HUDEP-2 (cell line): ENCODE measurements around the gene SPAG16.

Experiments used
- DNase-seq, 76 experiments: peaks; one replicate each; lab custom pipeline; 2025; ENCODE audit not compliant: unreplicated experiment in 76 of 76; lab: John Stamatoyannopoulos, UW

Gene SPAG16

DNA sequence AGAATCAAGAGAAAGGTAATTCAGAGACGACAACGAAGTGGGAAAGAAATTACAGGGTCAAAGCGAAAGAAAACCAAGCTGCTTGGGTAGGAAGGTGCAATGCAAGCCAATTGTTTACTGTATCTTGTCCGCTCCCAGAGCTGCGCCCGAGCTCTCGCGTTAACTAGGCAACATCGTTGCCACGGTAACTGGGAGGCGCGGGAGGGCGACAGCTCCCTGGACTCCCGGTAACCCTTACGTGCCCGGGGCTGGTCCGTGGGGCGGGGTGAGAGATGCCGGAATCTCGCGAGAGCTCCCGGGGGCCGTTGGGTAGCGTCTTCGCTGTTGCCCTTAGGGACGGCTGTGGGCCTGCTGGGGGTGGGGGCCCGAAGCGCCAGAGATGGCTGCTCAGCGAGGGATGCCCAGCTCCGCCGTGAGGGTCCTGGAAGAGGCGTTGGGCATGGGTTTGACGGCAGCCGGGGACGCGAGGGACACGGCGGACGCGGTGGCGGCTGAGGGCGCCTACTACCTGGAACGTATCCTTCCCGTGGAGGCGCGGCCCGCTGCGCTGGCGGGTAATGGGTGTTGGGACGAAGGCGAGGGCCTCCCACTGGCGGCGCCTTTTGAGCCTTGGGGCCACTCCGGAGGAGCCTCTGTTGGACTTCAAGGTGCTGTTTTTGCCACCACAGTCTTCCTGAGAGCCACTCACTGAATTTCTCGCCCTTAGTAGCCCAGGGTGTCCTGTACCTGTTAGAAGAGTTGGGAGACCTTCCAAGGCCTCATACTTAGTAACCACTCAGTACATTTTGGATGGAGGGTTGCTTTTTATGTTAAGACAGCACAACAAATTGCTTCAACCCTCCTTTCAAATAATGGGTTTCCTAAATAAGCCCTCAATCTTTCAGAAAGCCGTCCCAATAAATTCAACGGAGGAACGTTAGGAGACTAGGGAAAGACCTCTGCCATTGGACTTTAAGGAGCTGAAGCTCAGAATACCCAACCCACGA, at the start of gene SPAG16:
Gene SPAG16 (plus strand): TSS at position 360 of the 986 bp plus-strand sequence.
- DNase-seq, result peak in 66 of 76 experiments; percentile 33 to 97 (median 92)

DNA sequence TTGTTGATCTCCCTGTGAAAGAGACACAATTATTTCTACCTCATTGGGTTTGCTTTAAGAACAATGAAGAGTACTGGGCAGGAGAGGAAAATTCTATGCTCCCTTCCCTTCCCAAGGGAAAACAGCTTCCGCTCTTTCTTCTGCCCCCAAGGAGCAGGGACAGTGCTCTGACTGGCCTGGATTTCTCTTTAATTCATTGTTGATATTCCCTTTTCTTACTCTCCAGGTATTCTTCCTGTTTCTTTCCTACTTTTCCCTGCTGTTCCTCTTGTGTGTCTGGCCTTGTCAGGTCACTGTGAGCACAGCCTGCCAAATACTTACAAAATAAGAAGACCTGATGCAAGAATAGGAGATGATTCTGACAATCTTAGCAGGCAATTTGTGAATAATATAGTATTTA, 49.6 kb upstream of the SPAG16 start:
- DNase-seq, result no peak

DNA sequence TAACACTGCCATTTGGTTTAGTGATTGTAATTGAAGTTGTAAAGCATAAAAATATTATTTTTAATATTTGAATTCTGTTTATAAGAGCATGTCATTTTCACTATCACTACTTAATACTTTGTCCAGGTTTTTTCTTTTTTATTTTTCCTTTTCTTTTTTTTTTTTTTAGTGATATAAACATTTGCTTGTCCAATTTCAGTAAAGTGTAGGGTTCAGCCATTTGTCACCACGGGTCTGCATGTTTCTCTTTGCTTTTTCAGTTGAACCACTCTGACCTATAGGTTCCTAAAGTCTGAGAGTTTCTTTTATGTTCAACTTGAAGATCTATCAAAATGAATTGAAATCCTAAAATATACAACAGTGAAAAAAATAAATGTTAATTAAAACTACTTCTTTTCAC, 48.5 kb upstream of the SPAG16 start:
- no peak for DNase-seq

DNA sequence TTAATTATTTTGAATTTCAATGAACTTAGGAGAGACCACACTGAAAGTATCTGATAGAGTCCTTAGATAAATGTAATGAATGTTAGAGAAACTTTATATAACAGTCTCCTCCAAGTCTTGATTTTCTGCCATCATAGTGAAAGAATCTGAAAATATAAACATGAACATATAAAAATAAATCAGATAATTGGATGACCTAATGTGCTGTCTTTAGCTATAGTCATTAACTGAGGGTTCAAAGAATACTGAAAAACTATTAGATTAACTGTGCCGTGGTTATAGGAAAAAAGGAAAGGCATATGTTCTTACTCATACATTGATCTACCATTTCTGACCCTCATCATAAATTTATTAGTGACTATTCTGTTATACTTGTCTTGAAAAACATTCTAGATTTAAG, 47.0 kb upstream of the SPAG16 start:
- DNase-seq, result no peak

DNA sequence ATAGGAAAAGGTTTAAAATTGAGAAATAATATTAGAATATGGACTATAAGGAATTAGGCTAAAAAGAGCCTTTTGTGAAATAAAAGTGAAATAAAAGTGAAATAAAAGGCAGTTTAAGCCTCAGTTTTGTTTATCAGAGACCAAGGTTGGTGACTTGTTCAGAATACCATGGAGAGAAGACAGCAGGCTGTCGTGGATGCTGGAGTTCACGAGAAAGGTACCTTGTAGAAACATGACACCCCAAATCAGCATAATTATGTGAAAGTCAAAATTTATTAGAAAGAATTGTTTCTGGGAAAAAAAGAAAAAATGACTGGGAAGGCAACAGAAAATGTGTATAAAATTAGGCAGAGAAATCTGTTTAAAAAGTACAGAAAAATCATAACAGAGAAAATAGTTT, 46.5 kb upstream of the SPAG16 start:
- DNase-seq, result no peak

DNA sequence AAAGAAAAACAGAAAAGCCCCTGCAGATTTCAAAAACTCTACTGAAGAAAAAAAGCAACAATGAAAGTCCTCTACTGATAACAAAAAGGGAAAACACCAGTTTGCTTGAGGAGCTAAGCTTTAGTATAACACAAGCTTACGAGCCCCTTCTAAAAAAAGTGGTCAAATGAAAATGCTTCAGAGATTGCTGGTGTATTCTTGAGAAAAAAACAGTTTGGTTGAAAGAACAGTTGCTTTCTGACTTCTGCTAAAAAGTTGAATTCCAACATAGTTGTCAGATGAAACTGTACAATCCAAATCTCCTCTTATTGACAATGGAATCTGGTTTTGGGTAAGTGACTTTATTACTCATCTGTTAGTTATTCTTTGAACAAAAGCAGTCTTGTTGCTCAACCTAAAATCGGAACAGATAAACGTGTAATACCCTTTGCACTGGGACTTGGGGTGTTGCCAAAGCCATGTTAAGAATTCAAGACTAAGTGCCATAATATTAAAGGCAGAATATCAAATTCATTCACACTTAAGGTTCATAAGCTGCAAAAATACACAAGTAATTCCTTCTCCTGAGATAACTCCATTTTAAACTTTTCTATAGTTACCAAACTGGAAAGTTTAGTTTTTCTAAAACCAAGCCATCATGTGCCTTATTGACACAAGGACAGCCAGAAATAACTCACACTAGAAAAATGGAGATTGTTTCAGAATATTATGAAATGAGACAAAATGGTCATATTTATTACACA, 45.3 kb upstream of the SPAG16 start:
- DNase-seq, result no peak

DNA sequence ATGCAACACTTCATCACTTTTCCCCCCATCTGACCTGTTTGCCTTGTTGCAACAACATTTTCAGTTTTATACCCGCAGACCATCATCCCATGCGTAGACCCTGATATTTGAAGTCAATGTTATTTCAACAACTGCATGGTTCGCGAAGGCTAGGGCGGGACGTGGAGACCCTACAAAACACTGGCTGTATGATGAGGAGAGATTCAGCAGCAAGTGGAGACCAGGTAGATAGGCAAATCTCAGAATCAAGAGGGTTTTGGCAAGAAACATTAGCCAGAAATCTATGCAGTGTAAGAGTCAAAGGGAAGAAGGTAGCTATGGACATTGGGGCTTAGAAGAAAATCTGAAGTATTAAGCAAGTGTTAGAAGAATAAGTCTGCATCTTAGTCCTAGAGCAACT, 42.4 kb upstream of the SPAG16 start:
- DNase-seq, result no peak

DNA sequence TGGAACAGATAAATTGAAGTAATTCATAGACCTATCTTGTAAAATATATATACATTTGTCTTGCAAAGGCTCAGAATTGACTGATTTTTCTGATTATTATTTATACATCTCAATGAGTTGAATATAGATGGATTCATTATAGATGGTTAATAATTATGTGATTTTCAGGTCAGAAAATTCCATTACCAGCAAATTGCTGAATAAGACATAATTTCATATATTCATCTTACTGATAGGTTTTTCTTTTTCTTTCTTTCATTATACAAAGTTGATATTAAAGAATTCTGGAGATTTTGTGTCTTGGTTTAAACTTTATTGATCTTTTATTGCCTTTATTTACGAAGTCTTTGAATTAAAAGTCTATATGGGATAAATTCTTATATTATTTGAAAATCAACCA, 41.6 kb upstream of the SPAG16 start:
- DNase-seq, result no peak

DNA sequence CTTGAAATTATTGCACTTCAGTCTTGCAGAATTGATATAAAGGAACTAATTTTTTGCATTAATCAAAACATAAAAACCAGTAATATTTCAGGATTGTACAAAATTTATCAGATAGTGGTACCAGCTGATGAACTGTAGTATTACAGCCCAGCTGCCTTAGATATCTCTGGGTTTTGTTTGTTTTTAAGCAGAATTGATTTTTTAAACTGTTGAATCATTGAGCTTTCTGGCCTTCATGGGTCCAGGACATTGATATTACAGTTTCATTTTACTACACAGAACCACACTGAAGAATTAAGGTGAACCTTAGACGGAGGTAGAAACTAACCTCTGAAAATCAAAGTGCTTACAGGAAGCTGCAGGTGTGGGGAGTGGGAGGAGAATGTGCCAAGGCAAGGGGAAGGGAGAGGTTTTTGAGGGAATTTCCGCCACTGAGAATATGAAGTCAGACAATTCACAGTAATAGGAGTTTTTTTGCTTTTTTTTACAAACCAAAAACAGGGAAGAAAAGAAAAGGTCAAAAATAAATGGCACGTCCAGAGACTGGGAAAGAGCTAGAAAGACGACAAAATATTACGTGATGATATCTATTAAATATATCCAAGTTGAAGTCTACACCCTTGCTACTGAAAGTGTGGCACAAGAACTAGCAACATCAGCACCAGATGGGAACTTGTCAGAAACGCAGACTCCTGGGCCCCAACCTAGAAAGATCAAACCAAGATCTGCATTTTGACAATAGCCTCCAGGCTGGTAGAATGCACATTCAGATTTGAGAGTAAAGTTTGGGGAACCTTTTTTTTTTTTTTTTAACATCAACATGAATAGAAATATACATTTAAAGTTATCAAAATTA, 40.8 kb upstream of the SPAG16 start:
- DNase-seq, result no peak

DNA sequence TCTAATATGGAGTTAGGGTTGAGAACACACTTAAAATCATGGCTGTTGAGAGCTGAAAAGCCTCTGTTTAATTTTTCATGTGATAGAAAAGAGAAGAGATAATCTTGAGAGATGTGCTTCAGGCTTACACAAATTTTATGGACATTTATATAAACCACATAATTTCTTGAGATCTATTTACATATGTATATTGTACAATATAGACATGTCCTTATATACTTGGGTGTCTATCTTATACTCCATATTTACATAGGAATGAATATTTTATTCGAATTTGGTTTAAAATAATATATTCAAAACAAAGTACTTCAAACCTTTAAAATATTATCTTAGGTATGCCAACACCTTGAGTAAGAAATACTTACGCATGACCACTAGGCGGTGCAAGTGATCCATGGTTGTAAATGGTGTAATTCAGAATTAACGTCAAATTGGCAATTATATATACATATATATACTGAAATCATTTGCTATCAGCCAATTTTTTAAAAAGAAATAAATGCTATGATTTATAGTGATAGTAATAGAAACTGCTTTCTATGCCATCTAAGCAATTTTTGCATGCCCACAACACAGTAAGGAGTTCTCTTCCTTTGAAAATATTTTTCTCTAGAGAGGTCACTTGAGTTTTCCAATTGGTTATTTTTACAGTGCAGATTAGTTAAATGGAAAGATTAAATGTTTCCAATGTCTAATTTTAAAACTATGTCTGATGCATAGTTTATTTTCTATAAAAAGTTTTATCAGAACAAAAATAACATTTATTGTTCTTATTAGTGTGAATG, 37.6 kb upstream of the SPAG16 start:
- peak in 31 of 76 experiments; percentile 1 to 41 (median 13) for DNase-seq

DNA sequence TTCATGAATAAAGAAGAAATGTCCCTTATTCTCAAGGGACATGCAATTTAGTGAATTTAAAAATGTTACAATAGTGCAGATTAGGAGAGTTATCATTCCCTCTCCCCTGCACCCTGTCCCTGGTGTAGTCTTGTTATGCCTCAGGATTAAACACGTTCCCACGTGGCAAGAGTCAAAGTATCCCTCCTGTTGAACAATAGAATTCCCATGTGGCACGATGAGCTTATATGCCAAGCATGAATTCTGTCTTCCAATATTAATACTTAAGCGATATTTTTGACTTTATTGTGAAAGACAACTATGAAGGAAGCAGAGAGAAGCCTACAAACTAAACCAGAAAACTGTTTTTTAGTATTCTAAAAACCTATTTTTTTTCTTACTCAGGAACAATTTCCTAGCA, 36.7 kb upstream of the SPAG16 start:
- no peak for DNase-seq

DNA sequence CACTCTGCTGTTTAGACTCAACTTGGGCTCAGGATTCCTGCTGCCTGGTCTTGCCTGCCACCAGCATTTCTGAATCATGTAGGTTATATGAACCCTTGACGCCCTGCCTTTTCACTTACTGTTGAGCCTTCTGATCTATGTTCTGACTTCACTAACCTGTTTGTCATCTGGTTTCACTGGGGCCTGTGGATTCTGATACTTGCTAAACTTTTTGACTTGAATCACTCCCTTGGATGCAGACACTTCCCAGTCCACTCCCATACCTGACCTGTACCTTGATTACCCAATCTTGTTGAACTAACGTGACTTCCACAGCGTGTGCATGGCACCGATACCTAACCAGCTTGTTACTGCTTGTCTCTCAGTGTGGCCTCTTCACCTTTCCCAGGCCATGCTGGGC, 35.6 kb upstream of the SPAG16 start:
- no peak for DNase-seq

DNA sequence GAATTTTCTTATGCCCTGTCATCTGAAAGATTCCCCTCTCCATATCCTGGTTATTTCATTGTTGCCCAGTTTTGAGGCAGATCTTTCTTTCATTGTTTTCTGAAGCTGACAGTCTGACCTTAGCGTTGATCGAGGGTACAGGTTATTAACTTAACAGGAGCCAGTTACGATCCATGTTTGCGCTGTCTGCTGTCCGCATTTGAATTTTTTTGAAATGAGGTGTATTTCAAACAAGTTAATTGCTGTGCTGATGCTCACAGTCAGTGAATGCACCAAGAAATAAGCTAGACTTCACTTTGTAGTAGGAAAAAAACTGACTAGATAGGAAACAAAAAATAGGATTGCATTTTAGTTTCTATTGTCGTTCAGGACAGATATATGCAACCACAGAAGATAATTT, 34.8 kb upstream of the SPAG16 start:
- no peak for DNase-seq

DNA sequence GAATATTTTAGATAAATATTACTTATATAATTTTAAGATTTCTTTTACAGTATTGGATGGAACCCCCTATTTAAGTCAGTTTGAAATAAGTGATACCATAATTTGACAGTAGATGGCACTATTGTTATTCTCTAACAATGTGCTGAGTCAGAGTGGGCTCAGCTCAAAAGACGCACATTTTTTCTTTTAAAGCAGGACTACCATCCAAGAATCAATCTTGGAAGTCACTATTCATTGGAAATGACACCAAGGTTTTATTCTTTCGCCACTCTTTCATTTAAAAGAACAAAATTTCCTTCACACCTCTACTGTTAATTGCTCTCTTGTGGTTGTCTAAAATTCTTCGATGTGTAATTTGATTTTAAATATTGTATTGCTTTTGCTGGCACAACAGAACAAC, 32.6 kb upstream of the SPAG16 start:
- peak in 25 of 76 experiments; percentile 1 to 53 (median 20) for DNase-seq

DNA sequence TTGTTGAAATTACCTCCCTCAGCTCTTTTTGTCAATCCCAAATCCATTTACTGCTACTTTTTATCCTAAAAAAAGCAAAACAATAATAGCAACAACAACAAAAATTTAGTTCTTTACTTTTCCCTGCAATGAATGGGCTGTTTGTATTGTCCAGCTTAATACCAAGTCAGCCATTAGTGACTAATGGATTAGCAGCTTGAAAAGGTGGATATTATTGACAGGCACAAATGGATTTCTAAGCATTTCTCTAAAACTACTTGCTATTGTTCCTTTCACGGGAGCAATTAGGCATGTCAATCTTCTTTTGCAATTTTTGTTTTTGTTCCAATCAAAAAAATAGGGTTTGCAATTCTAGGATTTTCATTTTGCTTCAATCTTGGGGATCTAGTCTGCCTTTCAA, 32.1 kb upstream of the SPAG16 start:
- no peak for DNase-seq

DNA sequence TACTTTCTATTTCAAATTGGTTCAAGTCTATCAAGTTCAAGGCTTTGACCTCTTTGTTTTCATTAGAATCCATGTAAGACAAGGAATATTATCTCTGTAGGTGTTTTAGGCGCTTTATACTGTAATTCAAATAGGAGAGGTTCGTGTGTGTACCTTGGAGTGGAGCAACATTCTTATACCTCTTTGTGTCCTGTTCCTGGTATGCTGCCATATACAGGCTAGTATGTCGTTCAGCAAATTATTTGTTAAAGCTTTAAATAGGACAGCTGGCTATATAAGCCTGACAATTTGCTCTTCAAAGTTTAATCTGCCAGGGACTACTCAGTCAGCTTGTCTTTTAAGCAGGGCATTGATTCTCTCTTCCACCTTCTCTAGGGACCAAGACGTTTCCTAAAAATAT, 31.1 kb upstream of the SPAG16 start:
- DNase-seq, result no peak

DNA sequence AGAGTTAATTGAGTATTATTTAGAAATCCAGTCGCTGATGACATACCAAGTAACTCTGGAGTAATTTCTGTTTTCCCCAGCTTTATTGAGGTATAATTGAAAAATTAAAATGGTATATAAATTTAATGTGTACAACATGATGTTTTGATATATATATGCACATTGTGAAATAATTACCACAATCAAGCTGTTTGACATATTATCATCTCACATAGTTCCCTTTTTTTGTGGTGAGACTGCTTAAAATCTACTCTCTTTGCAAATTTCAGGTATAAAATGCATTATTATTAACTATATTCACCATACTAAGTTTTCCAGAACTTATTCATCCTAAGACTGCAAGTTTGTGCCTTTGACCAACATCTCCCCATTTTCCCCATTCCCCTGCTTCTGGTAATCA, 25.0 kb upstream of the SPAG16 start:
- no peak for DNase-seq

DNA sequence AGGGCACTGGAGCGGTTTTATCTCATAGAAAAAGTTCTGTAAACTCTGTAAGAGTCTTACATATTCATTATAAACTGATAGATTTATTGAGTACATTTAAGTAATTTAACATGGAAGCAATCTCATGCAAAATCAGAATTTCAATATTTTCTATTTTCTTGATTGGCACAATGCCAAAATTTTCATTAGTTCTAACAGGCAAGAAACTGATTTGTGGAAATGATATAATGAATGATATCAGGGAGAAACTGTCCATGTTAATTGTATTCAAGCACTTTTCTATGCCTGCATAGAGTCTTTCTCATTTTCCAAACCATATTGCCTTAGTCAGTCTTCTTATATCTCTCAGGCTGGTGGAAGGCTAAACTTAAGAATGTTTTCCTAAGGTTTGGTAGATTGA, 23.0 kb upstream of the SPAG16 start:
- no peak for DNase-seq

DNA sequence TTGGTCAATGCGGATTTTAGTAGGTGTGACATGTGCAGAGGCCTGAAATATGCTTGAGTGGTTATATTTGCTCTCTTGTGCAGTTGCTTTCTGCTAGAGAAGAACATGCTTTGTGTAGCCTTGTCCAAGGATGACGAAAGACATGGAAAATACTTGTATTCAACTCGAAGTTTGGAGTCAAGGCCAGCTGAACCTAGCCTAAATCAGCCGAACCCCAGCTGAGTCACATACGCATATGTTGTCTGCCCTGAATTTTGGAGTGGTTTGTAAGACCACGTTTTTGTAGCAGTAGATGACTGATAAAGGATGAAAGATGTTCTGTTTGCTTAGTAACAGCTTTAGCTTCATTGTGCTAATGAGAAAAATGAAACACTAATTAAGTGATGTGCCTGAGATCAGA, 22.5 kb upstream of the SPAG16 start:
- no peak for DNase-seq

DNA sequence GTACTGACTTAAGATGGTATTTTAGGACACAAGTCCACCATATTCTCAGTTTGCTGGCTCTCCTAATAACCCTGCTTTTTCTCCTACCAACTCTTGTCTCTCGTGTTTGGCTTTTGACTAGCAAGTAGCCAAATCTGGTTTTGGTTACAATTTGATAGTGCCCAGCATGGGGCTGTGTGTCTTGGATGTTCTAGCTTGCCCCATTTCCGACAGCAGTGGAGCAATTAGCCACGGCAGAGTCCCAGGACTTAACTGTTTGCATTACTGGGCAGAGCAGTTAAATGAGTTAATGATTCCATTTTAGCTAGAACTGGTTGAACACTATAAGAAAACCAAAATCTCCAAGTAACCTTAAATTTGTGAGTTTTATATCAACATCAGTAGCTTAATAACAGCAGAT, 18.6 kb upstream of the SPAG16 start:
- no peak for DNase-seq
